Activated T-cell treated with anti-CD3 and anti-CD28 coated beads, Interleukin-2, amount 50 U/mL, for 72 hours (primary cell): ENCODE data around the gene SPATA16. TPM values are rescaled to one million over a fixed set of nuclear protein-coding genes. Genes with fewer than 3 reads are reported as not detected.

Experiments used
- ATAC-seq, 2 donors: fragments of 150-1000 bp; cut with Tn5 transposase; replicated peaks in 1 of 2; 2 replicates each; pipeline ENCODE4 v1.10.0; 2021; ENCODE audit warnings: moderate library complexity in 2 of 2, mild to moderate bottlenecking in 1 of 2
- DNase-seq, 2 donors: peaks; one replicate each; pipeline ENCODE4 v3.0.0; 2021 to 2022; ENCODE audit warnings: mixed read lengths in 1 of 2
- H3K27ac Mint-ChIP-seq: one replicate; pipeline ENCODE4 v1.8.0; 2022; ENCODE audit warnings: mild to moderate bottlenecking, moderate library complexity, mixed read lengths
- H3K27me3 Mint-ChIP-seq: one replicate; pipeline ENCODE4 v1.8.0; 2022; ENCODE audit warnings: low read depth, mixed read lengths
- H3K36me3 Mint-ChIP-seq, 2 donors: one replicate each; pipeline ENCODE4 v1.8.0; 2022; ENCODE audit warnings: mixed read lengths in 2 of 2, mild to moderate bottlenecking in 1 of 2; ENCODE audit not compliant: insufficient read depth in 2 of 2
- H3K4me1 Mint-ChIP-seq: one replicate; pipeline ENCODE4 v1.8.0; 2022; ENCODE audit warnings: low read depth, mixed read lengths
- H3K4me3 Mint-ChIP-seq, 2 donors: one replicate each; pipeline ENCODE4 v1.8.0; 2022; ENCODE audit warnings: mild to moderate bottlenecking in 2 of 2, mixed read lengths in 2 of 2, moderate library complexity in 2 of 2
- H3K9me3 Mint-ChIP-seq, 2 donors: one replicate each; pipeline ENCODE4 v1.8.0; 2022; ENCODE audit warnings: mixed read lengths in 2 of 2
- total RNA-seq, 2 donors: library from RNA; stranded (reverse); gene quantifications; one replicate each; pipeline ENCODE4 v1.2.3, GENCODE V29; 2022

Gene SPATA16
- total RNA-seq, 2 donors from 2014 or later = not detected

DNA sequence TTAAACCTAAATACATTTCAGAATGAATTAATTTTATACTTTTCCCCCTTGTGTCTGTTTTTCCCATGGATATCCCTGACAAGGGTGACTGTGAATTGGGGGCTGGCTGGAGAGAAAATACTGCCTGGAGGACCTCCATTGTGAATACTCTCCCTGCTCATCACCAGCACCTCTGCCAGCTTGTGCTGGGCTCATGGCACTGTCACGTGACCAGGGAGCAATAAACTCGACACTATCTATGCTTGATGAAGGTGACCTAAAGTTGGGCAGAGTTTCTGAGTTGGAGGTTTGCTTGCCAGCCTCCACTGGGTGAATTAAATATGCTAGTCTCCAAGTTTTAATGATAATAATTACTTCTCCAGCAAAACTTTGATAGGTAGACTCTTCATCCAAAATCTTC lies 189.5 kb downstream of the SPATA16 start:
- DNase-seq (no peak), ATAC-seq (no peak)
- H3K4me1 Mint-ChIP-seq = no peaks in the 10 kb centered on the region
- no peak overlapping the region for H3K4me3 Mint-ChIP-seq
- H3K27me3 Mint-ChIP-seq = no peaks in the 10 kb centered on the region
- no peak overlapping the region for H3K27ac Mint-ChIP-seq
- no peaks in the 10 kb centered on the region for H3K36me3 Mint-ChIP-seq
- H3K9me3 Mint-ChIP-seq = peaks cover 2 to 7% of the 10 kb centered on the region in 2 donors

GRCh38 chr3:172946061-172946460 lies 195.0 kb downstream of the SPATA16 start:
- DNase-seq = no peak
- Mint-ChIP-seq H3K27me3 (no peaks in the 10 kb centered on the region), H3K4me3 (no peak overlapping the region), H3K4me1 (no peaks in the 10 kb centered on the region), H3K9me3 (peaks cover 0 to 7% of the 10 kb centered on the region in 2 donors), H3K36me3 (no peaks in the 10 kb centered on the region), H3K27ac (no peak overlapping the region)
- no peak for ATAC-seq

- no peaks in the 10 kb centered on the region for H3K4me1 Mint-ChIP-seq
- H3K9me3 Mint-ChIP-seq = no peaks in the 10 kb centered on the region
- ATAC-seq = no peak
- H3K27me3 Mint-ChIP-seq = no peaks in the 10 kb centered on the region
- H3K4me3 Mint-ChIP-seq = no peak overlapping the region
- H3K27ac Mint-ChIP-seq = no peak overlapping the region
- H3K36me3 Mint-ChIP-seq = no peaks in the 10 kb centered on the region
- no peak for DNase-seq
These were observed 201.3 kb downstream of the SPATA16 start for GRCh38 chr3:172939651-172940293.

GRCh38 chr3:172938788-172939187 lies 202.2 kb downstream of the SPATA16 start:
- ATAC-seq (no peak), DNase-seq (no peak)
- Mint-ChIP-seq H3K9me3 (no peaks in the 10 kb centered on the region), H3K4me1 (no peaks in the 10 kb centered on the region), H3K27ac (no peak overlapping the region), H3K4me3 (no peak overlapping the region), H3K27me3 (no peaks in the 10 kb centered on the region), H3K36me3 (no peaks in the 10 kb centered on the region)

- Mint-ChIP-seq H3K4me1 (no peaks in the 10 kb centered on the region), H3K27me3 (no peaks in the 10 kb centered on the region), H3K36me3 (no peaks in the 10 kb centered on the region), H3K27ac (no peak overlapping the region), H3K4me3 (no peak overlapping the region), H3K9me3 (no peaks in the 10 kb centered on the region)
- no peak for ATAC-seq
- no peak for DNase-seq
These were observed 209.2 kb downstream of the SPATA16 start for GRCh38 chr3:172931746-172932285.

DNA sequence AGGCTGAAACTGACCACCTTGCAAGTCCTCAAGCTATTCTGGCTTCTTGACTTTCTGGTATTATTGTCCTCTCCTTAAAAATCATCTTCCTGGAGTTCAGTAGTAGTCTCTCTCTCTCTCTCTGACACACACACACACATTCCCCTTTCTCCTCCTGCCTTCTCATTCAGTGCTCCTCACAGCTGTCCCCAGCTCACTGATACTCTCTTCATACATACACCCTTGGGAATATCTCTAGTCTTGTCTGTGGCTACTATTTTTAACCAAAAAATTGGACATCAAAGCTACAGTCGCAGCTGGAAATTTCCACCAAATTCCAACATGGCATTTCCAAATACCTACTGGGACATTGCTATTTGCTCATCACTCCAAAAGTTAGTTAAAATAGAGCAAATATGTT lies 211.6 kb downstream of the SPATA16 start:
- no peaks in the 10 kb centered on the region for H3K27me3 Mint-ChIP-seq
- no peaks in the 10 kb centered on the region for H3K4me1 Mint-ChIP-seq
- H3K36me3 Mint-ChIP-seq = no peaks in the 10 kb centered on the region
- no peak for ATAC-seq
- H3K27ac Mint-ChIP-seq = no peak overlapping the region
- no peak for DNase-seq
- no peak overlapping the region for H3K4me3 Mint-ChIP-seq
- no peaks in the 10 kb centered on the region for H3K9me3 Mint-ChIP-seq

- Mint-ChIP-seq H3K9me3 (no peaks in the 10 kb centered on the region), H3K4me1 (no peaks in the 10 kb centered on the region), H3K27ac (no peak overlapping the region), H3K27me3 (no peaks in the 10 kb centered on the region), H3K36me3 (no peaks in the 10 kb centered on the region), H3K4me3 (no peak overlapping the region)
- ATAC-seq = no peak
- DNase-seq = no peak
These were observed 216.5 kb downstream of the SPATA16 start for GRCh38 chr3:172924546-172924945.

DNA sequence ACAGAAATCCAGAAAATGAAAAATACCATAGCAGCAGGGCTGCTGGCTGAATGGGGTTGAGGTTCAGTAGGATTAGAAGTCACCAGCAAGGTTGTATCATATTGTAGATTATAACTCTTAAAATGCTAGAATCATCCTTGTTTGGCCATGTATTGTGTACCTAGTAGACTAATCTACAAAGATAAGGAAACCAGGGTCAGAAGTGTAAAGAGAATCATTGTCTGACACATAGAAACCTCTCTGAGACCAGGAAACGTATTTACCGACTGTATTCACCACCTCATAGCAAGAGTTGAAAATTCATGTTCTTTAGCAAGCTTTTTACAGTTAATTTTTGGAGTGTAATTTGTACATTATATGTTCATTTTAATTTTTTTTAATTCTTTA lies 221.7 kb downstream of the SPATA16 start:
- H3K36me3 Mint-ChIP-seq = no peaks in the 10 kb centered on the region
- no peak for DNase-seq
- no peaks in the 10 kb centered on the region for H3K27me3 Mint-ChIP-seq
- no peak overlapping the region for H3K4me3 Mint-ChIP-seq
- H3K4me1 Mint-ChIP-seq = no peaks in the 10 kb centered on the region
- ATAC-seq = no peak
- no peak overlapping the region for H3K27ac Mint-ChIP-seq
- H3K9me3 Mint-ChIP-seq = no peaks in the 10 kb centered on the region

DNA sequence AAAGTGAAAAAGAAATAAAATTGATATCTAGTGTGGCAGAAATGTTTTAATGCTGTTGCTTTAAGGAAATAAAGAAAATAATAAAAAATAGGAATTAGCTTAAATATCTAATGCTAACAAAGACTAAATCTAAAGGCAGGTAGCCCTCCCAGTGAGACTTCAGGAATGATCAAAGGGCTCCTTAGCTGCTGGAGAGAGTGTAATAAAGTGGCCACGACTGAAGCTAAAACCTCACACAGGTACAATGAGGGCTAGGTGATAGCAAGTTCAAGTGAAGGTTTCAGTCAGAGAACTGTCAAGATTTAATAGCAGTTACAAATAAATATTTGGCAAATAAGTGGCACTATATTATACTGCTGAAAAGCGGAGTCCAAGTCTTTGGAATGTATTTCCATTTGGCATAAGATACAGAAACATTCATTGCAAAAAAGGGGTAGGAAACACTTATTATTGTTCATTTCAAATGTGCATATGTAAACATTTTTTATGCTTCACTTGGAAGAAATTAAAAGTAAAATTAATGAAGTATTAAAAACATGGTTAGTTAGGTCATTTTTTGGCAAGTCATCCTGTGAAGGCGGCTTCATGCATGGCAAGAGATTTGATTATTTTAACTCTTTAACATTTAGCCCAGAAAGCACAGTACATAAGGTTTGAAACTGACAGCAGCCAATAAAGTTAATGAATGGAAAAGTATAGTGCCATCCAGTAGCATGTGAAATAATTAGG lies 222.3 kb downstream of the SPATA16 start:
- no peak for ATAC-seq
- no peaks in the 10 kb centered on the region for H3K4me1 Mint-ChIP-seq
- H3K9me3 Mint-ChIP-seq = no peaks in the 10 kb centered on the region
- no peak overlapping the region for H3K4me3 Mint-ChIP-seq
- peaks cover 1% of the 10 kb centered on the region for H3K27me3 Mint-ChIP-seq
- no peak for DNase-seq
- no peaks in the 10 kb centered on the region for H3K36me3 Mint-ChIP-seq
- no peak overlapping the region for H3K27ac Mint-ChIP-seq

DNA sequence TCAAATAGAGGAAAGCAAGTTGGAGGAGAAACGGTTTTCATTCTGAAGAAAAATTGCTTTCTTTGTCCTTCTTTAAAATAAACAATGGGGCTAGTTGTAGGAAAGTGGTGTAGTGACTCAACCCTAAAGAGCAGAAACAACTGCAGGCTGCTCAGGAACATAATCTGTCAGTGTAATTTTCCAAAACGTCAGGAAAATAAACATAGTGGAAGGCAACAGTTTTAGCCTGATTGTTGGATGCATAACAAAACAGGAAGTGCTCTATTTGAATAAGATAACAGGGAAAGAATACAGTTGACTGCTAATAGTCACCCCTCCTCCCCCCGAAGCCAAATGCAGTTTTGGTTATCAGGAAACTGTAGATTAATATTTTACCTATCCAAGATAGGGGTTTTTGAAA lies 222.9 kb downstream of the SPATA16 start:
- Mint-ChIP-seq H3K27ac (no peak overlapping the region), H3K9me3 (no peaks in the 10 kb centered on the region), H3K27me3 (peaks cover 7% of the 10 kb centered on the region), H3K4me1 (no peaks in the 10 kb centered on the region), H3K36me3 (no peaks in the 10 kb centered on the region), H3K4me3 (no peak overlapping the region)
- no peak for DNase-seq
- ATAC-seq = no peak

DNA sequence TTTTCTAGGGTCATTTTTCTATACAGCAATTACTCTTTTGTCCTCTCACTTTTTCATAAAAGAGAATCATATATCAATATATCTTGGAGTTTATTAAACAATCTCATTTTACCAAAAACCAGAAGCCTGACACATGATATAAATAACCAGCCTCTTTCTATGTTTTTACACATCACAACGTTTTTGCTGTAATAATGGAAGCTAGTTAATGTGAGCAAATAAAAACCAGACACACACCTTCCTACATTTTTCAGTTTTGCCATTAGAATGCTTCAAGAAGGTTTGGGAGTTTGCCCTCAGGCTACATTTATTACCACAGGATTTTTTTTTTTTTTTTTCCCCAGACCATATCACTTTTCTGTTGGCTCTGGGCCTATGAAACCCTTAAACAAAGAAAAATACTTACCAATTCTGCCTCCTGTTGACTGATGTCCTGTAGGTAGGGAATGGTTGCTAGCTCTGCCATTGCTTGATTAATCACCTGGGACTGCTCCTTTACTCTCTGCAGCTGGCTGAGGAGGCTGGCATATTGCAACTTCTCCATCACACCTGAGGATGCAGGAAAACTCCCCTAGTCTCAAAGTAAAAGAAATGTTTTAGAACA lies 225.0 kb downstream of the SPATA16 start:
- no peak for DNase-seq
- no peak overlapping the region for H3K27ac Mint-ChIP-seq
- H3K36me3 Mint-ChIP-seq = no peaks in the 10 kb centered on the region
- H3K4me1 Mint-ChIP-seq = no peaks in the 10 kb centered on the region
- H3K4me3 Mint-ChIP-seq = no peak overlapping the region
- peaks cover 11% of the 10 kb centered on the region for H3K27me3 Mint-ChIP-seq
- no peak for ATAC-seq
- no peaks in the 10 kb centered on the region for H3K9me3 Mint-ChIP-seq

DNA sequence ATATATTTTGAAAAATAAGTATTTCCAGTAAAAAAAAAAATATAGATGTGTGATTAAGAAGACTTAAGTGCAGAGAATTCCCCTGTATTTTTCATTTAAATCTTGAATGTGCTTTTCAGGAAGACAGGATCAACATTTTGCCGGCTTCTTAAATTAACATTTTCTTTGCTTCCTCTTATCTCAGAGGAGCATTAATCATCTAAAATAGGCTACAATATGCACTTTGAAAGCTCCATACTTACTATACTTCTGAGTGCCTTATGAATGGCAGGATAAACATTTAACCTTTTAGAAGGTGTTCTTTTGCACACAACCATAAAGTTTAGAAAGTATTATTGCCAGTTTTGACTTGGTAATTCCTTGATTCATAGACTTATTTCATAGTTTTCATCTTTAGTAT lies 226.2 kb downstream of the SPATA16 start:
- Mint-ChIP-seq H3K4me3 (no peak overlapping the region), H3K27me3 (peaks cover 11% of the 10 kb centered on the region), H3K36me3 (no peaks in the 10 kb centered on the region), H3K4me1 (no peaks in the 10 kb centered on the region), H3K9me3 (peaks cover 2% of the 10 kb centered on the region in 2 donors), H3K27ac (no peak overlapping the region)
- no peak for DNase-seq
- ATAC-seq = no peak

- ATAC-seq = no peak
- H3K9me3 Mint-ChIP-seq = peaks cover 2% of the 10 kb centered on the region in 2 donors
- peaks cover 11% of the 10 kb centered on the region for H3K27me3 Mint-ChIP-seq
- DNase-seq = no peak
- no peak overlapping the region for H3K27ac Mint-ChIP-seq
- H3K4me1 Mint-ChIP-seq = no peaks in the 10 kb centered on the region
- no peaks in the 10 kb centered on the region for H3K36me3 Mint-ChIP-seq
- no peak overlapping the region for H3K4me3 Mint-ChIP-seq
These were observed 227.0 kb downstream of the SPATA16 start for GRCh38 chr3:172913911-172914655.
